ENCODE results near the gene POU6F1. TPM values are rescaled to one million over a fixed set of nuclear protein-coding genes. Genes with fewer than 3 reads are reported as not detected.
"Not testable (repeated sequence)": the region's sequence is repeated elsewhere in the genome, so short reads cannot be mapped to it uniquely, and the experiment has no call there.

Gene POU6F1
- polyA plus RNA-seq (ENCODE audit: insufficient read length in 4 of 4) = 10 to 100 TPM in 2 of 4 donors, 1 to 10 TPM in 2; 7.4 to 16.6 (median 10.0) TPM

GRCh38 chr12:51217968-51218606 lies at the start of gene POU6F1:
TSS of gene POU6F1 (minus strand) at chr12:51218062. CDS start at chr12:51206836, 11,226 bp downstream.
- peak; percentile 72 to 86 (median 80) for DNase-seq (ENCODE audit: low read depth in 4 of 4, low spot score in 3 of 4)

DNA sequence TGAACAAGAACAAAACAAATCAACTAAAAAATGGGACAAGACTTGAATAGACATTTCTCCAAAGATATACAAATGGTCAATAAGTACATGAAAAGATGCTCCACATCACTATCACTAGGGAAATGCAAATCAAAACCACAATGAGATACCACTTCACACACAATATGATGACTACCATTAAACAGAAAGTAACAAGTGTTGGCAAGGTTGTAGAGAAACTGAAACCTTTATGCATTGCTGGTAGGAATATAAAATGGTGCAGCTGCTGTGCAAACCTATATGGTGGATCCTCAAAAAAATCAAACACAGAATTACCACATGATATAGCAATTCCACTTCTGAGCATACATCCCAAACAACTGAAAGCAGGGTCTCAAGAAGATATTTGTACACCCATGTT lies 47.2 kb upstream of the POU6F1 start:
- DNase-seq (ENCODE audit: low read depth in 4 of 4, low spot score in 3 of 4) = no peak

DNA sequence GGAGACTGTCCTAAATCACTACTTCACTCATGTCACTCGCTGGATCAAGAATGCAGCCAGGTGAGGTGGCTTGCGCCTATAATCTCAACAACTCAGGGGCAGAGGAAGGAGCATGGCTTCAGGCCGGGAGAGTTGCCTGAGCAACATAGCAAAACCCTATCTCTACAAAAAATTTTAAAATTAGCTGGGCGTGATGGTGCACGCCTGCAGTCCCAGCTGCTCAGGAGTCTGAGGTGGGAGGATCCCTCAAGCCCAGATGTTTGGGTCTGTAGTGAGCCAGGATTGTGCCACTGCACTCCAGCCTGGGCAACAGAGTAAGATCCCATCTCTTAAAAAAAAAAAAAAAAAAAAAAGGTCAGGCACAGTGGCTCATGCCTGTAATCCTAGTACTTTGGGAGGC lies 46.4 kb upstream of the POU6F1 start:
- DNase-seq (ENCODE audit: low read depth in 4 of 4, low spot score in 3 of 4) = no peak

- DNase-seq (ENCODE audit: low read depth in 4 of 4, low spot score in 3 of 4) = no peak
Measured at GRCh38 chr12:51263341-51263740, 45.5 kb upstream of the POU6F1 start.

DNA sequence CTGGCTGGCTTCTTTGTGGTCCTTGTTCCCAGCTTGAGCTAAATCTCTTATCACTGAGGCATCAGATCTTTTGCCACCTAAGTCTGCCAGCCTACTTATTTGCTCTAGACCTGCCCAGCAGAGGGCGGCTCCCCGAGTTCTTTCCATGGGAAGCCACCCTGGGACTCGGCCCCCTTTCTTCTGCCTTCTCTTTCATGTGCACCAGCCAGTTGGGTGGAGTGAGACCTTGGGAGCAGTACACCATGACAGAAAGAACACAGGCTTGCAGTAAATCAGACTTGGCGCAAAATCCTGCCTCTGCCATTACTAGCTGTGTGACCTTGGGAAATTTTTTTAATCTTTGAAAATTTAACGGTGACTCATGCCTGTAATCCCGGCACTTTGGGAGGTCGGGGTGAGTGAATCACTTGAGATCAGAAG lies 44.9 kb upstream of the POU6F1 start:
- peak in 1 of 4 donors; percentile 53 for DNase-seq (ENCODE audit: low read depth in 4 of 4, low spot score in 3 of 4)

- DNase-seq (ENCODE audit: low read depth in 4 of 4, low spot score in 3 of 4) = not testable (repeated sequence)
Measured at GRCh38 chr12:51259600-51259999, 41.7 kb upstream of the POU6F1 start.

DNA sequence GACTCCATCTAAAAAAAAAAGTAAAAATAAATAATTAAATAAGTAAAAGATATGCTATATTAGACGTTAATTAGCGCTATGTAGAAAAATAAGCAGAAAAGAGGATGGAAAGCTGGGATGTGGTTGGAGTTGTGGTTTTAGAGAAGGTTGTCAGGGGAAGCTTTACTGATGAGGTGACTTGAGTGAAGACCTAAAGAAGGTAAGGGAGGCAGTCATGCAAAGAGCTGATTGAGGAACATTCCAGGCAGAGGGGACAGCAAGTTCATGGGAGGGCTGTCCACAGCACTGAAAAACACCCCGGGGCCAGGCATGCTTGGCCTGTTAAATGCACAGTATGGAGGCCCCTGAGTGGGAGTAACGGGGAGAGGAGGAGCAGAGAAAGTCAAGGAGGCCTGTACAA lies 36.7 kb upstream of the POU6F1 start:
- no peak for DNase-seq (ENCODE audit: low read depth in 4 of 4, low spot score in 3 of 4)

- DNase-seq (ENCODE audit: low read depth in 4 of 4, low spot score in 3 of 4) = no peak
Measured at GRCh38 chr12:51253276-51253675, 35.4 kb upstream of the POU6F1 start.

- DNase-seq (ENCODE audit: low read depth in 4 of 4, low spot score in 3 of 4) = no peak
Measured at GRCh38 chr12:51247523-51248206, 29.8 kb upstream of the POU6F1 start.

DNA sequence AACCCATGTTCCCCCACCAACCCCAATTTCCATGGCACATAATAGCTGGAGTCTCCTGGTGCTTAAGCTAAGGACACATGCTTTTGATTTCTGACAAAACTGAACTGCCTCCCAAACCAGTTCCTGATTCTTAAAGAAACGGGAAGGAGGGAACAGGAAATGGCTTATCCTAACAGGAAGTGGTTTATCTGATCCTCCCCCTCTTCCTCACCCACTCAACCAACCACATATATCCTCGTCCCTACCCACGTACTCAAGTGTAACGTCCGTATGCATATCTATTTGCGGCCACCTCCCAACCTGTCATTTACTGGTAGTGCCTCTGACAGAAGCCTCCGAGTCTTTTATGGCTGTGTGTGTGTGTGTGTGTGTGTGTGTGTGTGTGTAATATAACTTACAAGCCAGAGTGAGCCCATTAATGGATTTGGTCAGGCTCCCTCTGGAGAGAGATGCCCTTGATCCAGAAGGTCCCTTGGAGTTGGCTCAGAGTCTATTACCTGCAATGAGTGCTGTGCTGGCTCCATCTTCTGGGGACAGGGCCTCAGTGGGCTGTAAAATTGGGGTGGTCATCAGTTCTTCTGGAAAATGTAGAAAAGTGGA lies 28.5 kb upstream of the POU6F1 start:
- no peak for DNase-seq (ENCODE audit: low read depth in 4 of 4, low spot score in 3 of 4)

DNA sequence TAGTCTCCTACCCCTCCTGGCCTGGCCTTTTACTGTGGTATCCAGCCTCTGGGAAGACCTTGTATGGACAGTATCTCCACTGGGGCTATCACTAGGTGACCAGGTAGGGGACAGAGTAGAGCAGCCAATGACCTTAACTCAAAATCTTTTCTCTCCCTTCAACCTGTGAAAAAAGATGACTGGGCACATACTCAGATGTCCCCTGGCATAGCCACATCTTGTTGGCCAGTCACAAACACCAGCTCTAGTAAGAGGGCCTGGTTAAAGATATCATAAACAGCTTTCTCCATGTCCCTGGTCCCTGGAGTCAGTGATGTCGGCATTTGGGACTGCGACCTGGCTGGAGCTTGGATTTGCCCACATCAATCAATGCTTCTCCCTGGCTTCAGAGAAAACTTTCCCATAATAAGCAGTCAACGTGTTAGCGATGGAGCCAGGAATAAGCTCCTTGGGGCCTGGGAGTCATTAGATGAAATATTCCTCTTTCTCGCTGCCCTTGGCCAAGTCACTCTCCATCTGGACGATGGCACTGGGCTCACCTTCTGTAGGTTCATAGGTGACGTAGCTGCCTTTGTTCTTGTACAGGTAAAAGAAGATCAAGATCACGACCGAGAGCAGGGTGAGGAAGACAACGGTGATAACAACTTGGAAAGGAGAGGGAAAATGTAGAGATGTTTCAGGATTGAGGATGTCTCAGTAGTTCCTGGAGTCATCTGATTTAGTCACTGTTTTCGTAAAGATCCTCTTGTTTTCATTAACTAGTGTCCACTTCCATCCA lies 27.8 kb upstream of the POU6F1 start:
- DNase-seq (ENCODE audit: low read depth in 4 of 4, low spot score in 3 of 4) = no peak

DNA sequence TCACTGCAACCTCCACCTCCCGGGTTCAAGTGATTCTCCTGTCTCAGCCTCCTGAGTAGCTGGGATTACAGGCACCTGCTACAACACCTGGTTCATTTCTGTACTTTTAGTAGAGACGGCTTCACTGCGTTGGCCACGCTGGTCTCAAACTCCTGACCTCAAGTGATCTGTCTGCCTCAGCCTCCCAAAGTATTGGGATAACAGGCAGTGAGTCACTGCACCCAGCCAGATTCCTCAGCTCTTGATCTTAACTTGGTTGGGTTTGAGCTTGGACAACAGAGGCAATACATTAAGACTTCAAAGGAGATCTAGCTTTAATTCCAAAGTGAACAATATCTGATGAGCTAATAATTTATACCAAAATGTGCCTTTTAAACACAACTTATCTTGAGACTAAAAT lies 26.4 kb upstream of the POU6F1 start:
- no peak for DNase-seq (ENCODE audit: low read depth in 4 of 4, low spot score in 3 of 4)

- DNase-seq (ENCODE audit: low read depth in 4 of 4, low spot score in 3 of 4) = no peak
Measured at GRCh38 chr12:51242876-51243275, 25.0 kb upstream of the POU6F1 start.

DNA sequence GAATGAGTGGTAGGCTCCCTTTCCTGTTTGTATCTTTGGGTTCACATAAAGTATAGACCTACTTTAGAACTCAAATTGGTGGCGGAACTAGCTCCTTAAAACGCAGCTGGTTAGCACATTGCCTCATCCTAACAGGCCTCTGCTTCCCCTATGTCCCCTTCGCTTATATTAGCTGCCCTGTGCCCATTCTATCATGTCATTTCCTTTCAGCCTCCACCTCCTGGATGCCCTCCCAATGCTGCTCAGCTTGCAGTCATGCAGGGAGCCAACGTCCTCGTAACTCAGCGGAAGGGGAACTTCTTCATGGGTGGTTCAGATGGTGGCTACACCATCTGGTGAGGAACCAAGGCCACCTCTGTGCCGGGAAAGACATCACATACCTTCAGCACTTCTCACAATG lies 24.3 kb upstream of the POU6F1 start:
- no peak for DNase-seq (ENCODE audit: low read depth in 4 of 4, low spot score in 3 of 4)

DNA sequence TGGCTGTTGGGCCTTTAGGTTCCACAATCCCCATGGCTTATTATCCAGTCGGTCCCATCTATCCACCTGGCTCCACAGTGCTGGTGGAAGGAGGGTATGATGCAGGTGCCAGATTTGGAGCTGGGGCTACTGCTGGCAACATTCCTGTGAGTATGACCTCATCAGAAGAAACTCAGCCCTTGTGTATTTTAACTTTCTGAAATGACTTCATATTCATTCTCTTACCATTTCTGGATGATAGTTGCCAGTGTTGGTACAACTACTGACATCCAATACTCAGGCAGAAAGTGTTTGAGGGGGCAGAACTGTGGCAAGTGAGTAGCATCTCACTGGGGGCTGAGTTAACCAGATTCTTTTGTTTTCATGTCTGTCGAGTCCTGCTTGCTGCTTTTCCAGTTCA lies 23.1 kb upstream of the POU6F1 start:
- DNase-seq (ENCODE audit: low read depth in 4 of 4, low spot score in 3 of 4) = no peak

- DNase-seq (ENCODE audit: low read depth in 4 of 4, low spot score in 3 of 4) = peak; percentile 82 to 92 (median 89)
Measured at GRCh38 chr12:51238510-51239334, 20.9 kb upstream of the POU6F1 start, which contains the start of gene DAZAP2. TSS of gene DAZAP2 (plus strand) at chr12:51238826. CDS start at chr12:51238908, 82 bp downstream.

DNA sequence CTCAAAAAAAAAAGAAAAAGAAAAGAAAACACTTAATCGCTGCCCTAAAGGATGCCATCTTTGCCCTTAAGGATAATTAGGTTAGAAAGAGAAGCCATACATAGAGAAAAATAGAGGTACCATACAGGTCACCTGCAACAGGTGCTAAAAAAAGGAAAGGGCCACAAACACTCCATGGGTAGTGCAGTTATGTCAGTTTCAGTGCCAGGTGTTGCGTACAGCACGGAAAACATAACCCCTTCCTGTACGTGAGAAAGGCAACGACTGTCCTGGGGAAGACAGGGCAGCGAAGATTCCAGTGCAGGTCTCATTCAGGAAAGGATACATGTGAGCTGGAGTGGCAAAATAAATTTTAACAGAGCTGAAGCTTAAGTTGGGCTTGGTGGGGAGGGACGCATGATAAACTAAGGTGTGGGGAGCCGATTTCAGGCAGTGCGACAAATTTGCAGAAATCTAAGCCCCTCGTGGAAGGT lies 20.2 kb upstream of the POU6F1 start:
- DNase-seq (ENCODE audit: low read depth in 4 of 4, low spot score in 3 of 4) = no peak

GRCh38 chr12:51234530-51234929 lies 16.7 kb upstream of the POU6F1 start:
- DNase-seq (ENCODE audit: low read depth in 4 of 4, low spot score in 3 of 4) = no peak

- DNase-seq (ENCODE audit: low read depth in 4 of 4, low spot score in 3 of 4) = no peak
Measured at GRCh38 chr12:51232642-51233041, 14.8 kb upstream of the POU6F1 start.

All from left renal pelvis (tissue), 4 donors.